ENCODE data around the gene PANK4. TPM values are rescaled to one million over a fixed set of nuclear protein-coding genes. Genes with fewer than 3 reads are reported as not detected.

PANK4 gene
- total RNA-seq, 1 experiment from 2014 or later, result 32.2 TPM

DNA sequence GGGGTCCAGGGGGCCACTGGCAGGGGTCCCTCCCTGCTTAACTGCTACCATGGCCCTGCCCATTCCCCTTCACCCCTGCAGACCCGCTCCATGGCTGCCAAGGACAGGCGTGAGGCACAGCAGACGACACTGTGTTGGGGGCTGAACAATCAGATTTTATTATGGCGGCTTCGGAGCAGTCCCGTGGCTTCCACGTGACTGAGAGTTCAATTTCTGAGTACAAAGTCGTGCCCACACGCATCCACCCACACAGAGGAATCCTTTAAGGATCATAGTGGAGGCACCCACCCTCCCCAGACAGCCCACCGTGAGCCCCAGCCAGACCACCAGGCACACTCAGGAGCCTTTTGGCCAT, 2.2 kb upstream of the PANK4 start:
- peaks cover 12% of the 10 kb centered on the region for H3K79me1 ChIP-seq (ENCODE audit: insufficient read depth, low read depth, low read length, poor library complexity, severe bottlenecking)
- Mint-ChIP-seq H3K36me3 (ENCODE audit: insufficient read depth in 1 of 3, low read depth in 3 of 3) (peaks cover 2 to 4% (median 3%) of the 10 kb centered on the region in 3 experiments; a peak in 3 of 7 replicates), H3K27me3 (ENCODE audit: low read depth) (peaks cover 66% of the 10 kb centered on the region), H3K27ac (no peak overlapping the region), H3K9me3 (no peaks in the 10 kb centered on the region; a peak in 2 of 5 replicates), H3K4me1 (peaks cover 25 to 26% of the 10 kb centered on the region in 2 experiments), H3K4me3 (peak overlapping the region in 1 of 2 experiments; percentile 74; a peak in 3 of 5 replicates)
- H3K4me2 ChIP-seq (ENCODE audit: insufficient read depth, insufficient read length, low read length), result peak overlapping the region; percentile 35
- H3K9me3 ChIP-seq (ENCODE audit: control insufficient read depth, low read depth, low read length), result no peaks in the 10 kb centered on the region
- no peak overlapping the region for H2BK12ac ChIP-seq (ENCODE audit: insufficient read length, low read depth, low read length)
- H2AFZ ChIP-seq (ENCODE audit: low read length), result no peak overlapping the region
- peaks cover 2% of the 10 kb centered on the region; the same call in 1 of the 2 replicates for H3K4me1 ChIP-seq (ENCODE audit: insufficient read depth, low read length)
- peaks cover 11% of the 10 kb centered on the region for H3K23me2 ChIP-seq (ENCODE audit: insufficient read length, low read depth, low read length, poor library complexity, severe bottlenecking)
- TF ChIP-seq, protein P1, sequence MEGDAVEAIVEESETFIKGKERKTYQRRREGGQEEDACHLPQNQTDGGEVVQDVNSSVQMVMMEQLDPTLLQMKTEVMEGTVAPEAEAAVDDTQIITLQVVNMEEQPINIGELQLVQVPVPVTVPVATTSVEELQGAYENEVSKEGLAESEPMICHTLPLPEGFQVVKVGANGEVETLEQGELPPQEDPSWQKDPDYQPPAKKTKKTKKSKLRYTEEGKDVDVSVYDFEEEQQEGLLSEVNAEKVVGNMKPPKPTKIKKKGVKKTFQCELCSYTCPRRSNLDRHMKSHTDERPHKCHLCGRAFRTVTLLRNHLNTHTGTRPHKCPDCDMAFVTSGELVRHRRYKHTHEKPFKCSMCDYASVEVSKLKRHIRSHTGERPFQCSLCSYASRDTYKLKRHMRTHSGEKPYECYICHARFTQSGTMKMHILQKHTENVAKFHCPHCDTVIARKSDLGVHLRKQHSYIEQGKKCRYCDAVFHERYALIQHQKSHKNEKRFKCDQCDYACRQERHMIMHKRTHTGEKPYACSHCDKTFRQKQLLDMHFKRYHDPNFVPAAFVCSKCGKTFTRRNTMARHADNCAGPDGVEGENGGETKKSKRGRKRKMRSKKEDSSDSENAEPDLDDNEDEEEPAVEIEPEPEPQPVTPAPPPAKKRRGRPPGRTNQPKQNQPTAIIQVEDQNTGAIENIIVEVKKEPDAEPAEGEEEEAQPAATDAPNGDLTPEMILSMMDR (conservative IDR thresholded peaks at IDR 0.05), result no peak
- no peak overlapping the region for H3K4ac ChIP-seq (ENCODE audit: low read depth, low read length)
- H2BK5ac ChIP-seq (ENCODE audit: insufficient read length, low read length), result no peak overlapping the region
- no peak overlapping the region for H4K8ac ChIP-seq (replicated peaks; ENCODE audit: insufficient read length, low read depth, low read length)
- no peak overlapping the region for H2BK15ac ChIP-seq (ENCODE audit: low read depth, low read length)
- no peak overlapping the region for H4K5ac ChIP-seq (ENCODE audit: insufficient read length, low read depth, low read length)
- H2BK20ac ChIP-seq (ENCODE audit: low read depth, low read length, poor library complexity, severe bottlenecking), result no peak overlapping the region
- H4K20me1 ChIP-seq (ENCODE audit: control insufficient read depth, insufficient read depth, insufficient read length), result no peaks in the 10 kb centered on the region
- H3K27me3 ChIP-seq (ENCODE audit: insufficient read depth, low read length), result peaks cover 40% of the 10 kb centered on the region; the same call in 1 of the 2 replicates
- H3K9ac ChIP-seq (ENCODE audit: extremely low read depth, insufficient read length, low read length), result no peak overlapping the region
- H2BK120ac ChIP-seq (ENCODE audit: low read depth, low read length, poor library complexity, severe bottlenecking), result no peak overlapping the region
- H3T11ph ChIP-seq (ENCODE audit: low read length), result no peak overlapping the region
- no peak overlapping the region for H3K18ac ChIP-seq (ENCODE audit: insufficient read length, low read depth, low read length)
- H3K79me2 ChIP-seq (ENCODE audit: insufficient read depth, low read length), result peaks cover 18% of the 10 kb centered on the region; the same call in 1 of the 2 replicates
- no peak overlapping the region for H2AK5ac ChIP-seq (ENCODE audit: insufficient read length, low read length)
- H3K14ac ChIP-seq (ENCODE audit: insufficient read depth, low read length), result no peak overlapping the region
- no peak overlapping the region for H4K91ac ChIP-seq (ENCODE audit: insufficient read length, low read depth, low read length)
- H3K56ac ChIP-seq (ENCODE audit: insufficient read length, low read depth, low read length), result no peak overlapping the region
- no peak for DNase-seq
- H3K27ac ChIP-seq (ENCODE audit: insufficient read length, low read depth, low read length), result no peak overlapping the region
- no CpG with 5 or more reads among the region's 10 CpGs for WGBS (ENCODE audit: extremely low coverage, insufficient read length, low lambda C conversion rate)
- no peak overlapping the region for H3K23ac ChIP-seq (ENCODE audit: insufficient read length, low read depth, low read length)
